ENCODE data around the gene ATF6.

DNA sequence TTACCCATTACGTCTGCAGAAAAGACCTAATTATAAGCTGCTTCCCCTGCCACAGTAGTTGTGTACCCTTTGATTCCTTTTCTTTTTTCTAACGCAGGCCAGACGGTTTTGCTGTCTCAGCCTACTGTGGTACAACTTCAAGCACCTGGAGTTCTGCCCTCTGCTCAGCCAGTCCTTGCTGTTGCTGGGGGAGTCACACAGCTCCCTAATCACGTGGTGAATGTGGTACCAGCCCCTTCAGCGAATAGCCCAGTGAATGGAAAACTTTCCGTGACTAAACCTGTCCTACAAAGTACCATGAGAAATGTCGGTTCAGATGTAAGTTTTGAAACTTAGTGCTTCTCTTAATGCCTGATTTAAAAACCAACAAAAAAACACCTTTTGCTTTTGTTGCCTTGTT, 35.8 kb downstream of the ATF6 start:
- TF ChIP-seq, protein P1, sequence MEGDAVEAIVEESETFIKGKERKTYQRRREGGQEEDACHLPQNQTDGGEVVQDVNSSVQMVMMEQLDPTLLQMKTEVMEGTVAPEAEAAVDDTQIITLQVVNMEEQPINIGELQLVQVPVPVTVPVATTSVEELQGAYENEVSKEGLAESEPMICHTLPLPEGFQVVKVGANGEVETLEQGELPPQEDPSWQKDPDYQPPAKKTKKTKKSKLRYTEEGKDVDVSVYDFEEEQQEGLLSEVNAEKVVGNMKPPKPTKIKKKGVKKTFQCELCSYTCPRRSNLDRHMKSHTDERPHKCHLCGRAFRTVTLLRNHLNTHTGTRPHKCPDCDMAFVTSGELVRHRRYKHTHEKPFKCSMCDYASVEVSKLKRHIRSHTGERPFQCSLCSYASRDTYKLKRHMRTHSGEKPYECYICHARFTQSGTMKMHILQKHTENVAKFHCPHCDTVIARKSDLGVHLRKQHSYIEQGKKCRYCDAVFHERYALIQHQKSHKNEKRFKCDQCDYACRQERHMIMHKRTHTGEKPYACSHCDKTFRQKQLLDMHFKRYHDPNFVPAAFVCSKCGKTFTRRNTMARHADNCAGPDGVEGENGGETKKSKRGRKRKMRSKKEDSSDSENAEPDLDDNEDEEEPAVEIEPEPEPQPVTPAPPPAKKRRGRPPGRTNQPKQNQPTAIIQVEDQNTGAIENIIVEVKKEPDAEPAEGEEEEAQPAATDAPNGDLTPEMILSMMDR (conservative IDR thresholded peaks at IDR 0.05), result no peak
- no peak for TF ChIP-seq ZFX (IDR thresholded peaks at IDR 0.05)

Data from C4-2B (cell line).